GM12872 (cell line): ENCODE results near the gene ADPRHL1.

Source experiments
- TF ChIP-seq, protein P1 (sequence below): IDR thresholded peaks from 3 replicates; pipeline ENCODE4 v1.5.1; 2011; ENCODE audit warnings: low read depth, mild to moderate bottlenecking, low read length, moderate library complexity; ENCODE audit not compliant: insufficient read depth

ADPRHL1 gene

DNA sequence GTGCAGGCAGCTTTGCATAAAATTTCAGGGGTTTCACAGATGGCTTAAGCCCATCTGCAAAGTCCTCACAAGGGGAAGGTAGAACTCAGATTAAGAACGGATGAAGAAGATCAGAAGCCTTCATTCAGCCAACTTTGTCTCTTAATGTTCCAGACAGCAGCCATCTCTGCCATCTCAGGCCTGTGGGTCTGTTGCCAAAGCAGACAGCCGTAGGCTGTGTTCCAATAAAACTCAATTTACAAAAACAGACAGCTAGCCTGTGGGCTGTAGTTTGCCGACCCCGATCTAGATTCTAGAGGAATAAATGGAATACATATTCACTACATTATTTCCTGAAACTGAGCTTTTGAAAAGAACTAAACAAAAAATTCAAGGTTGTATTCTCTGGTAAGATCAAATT, 33.4 kb upstream of the ADPRHL1 start:
- TF ChIP-seq, protein P1, sequence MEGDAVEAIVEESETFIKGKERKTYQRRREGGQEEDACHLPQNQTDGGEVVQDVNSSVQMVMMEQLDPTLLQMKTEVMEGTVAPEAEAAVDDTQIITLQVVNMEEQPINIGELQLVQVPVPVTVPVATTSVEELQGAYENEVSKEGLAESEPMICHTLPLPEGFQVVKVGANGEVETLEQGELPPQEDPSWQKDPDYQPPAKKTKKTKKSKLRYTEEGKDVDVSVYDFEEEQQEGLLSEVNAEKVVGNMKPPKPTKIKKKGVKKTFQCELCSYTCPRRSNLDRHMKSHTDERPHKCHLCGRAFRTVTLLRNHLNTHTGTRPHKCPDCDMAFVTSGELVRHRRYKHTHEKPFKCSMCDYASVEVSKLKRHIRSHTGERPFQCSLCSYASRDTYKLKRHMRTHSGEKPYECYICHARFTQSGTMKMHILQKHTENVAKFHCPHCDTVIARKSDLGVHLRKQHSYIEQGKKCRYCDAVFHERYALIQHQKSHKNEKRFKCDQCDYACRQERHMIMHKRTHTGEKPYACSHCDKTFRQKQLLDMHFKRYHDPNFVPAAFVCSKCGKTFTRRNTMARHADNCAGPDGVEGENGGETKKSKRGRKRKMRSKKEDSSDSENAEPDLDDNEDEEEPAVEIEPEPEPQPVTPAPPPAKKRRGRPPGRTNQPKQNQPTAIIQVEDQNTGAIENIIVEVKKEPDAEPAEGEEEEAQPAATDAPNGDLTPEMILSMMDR, result no peak

DNA sequence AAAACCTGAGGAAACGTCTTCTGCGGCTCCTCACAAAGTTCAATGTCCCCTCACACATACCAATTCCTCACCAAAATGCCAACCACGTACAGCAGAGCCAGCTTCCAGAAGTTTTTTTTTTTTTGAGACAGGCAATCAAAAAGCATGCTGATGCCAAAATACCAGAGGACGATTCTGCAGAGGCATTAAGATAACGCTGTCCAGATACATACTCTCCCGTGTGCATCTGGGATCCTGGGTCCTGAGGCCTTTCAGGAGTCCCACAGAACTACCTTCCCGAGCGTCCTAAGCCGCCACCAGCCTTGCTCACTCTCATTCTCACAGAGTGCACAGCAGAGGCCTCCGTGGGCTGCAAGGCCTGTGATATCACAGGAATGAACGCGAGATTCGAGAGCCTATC, 32.3 kb upstream of the ADPRHL1 start:
- TF ChIP-seq, protein P1, result no peak

DNA sequence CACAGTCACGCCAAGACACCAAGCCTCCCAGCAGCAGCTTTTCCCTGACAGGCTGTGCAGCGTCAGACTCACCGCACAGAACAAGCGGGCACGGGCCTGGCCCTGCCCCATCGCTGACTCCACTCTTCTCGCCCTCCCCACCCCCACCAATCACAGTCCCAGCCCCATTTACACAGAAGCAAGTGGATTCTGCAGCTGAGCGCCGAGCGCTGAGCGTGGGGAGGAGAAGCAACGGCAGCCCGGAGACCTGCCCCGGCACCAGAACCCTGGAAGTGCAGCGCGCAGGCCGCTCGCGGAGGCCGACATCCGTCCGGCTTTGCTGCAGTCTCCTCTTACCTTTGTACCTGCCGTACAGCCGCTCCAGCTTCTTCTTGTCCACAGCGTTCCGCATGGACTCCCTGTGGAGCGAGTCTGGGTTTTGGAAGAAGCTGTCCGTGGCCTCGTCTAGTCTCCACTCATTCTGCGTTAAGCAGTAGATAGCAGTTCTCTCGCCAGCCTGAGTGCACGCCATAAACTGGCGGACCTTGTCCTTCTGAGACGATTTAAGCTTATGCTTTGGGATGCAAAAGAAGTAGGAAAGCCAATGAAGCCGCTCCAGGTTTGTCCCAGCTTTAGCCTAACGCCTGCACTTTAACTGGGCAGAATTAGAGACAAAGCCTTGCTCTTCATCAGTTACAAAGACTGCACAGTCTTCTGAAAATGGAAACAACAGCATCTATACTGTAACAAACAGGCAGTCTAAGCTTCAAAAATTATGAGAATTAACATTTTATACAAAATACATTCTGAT, 30.4 kb upstream of the ADPRHL1 start:
- TF ChIP-seq, protein P1, result no peak

DNA sequence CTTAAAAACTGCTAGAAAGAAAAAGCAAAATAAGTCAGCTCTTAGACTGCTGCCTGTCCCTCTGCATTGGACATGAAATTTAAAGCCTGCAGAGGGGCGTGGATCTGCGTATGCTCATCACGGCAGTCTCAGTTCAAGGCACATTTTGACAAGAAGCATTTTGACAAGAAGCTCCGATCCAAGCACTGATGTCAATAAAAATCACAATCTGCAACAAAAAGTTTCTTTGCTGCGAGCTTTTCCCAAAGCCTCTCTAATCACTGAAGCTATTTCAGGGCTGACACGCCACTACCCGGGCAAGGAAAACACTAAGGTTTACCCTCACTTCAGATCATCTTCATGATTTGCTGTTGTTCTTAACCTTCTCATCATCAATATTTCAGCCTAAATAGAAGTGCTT, 29.8 kb upstream of the ADPRHL1 start:
- TF ChIP-seq, protein P1, result no peak

DNA sequence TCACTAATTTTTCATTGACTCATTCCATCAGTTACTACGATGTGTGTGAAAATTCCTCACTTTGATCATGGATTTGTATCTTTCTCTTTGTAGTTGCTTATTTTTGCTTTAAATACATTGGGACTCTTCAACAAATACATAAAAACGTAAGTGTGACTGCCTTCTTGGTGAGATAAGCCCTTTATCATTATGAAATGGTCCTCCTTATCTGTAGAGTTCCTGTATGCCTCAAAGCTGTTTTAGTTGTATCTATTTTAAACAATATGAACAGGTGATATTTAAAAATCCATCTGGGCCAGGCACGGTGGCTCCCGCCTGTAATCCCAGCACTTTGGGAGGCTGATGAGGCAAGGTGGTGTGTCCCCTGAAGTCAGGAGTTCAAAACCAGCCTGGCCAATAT, 25.9 kb upstream of the ADPRHL1 start:
- TF ChIP-seq, protein P1, result no peak

DNA sequence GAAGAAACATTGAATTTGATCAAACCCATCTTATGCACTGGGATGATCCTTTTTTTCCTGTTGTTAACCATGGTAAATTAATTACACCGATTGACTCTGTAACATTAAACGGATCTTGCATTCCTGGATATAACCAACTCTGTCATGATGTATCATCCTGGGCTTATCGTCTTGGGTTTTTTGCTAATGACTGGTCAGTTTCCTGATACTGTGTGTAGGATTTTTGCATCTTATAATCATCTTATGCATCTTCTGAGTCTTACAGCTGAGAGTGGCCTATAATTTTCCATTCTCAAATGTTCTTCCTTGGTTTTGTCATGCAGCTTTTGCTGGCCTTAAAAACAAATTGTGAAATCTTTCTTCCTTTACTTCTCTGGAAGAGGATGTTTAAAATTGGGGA, 24.4 kb upstream of the ADPRHL1 start:
- TF ChIP-seq, protein P1, result no peak

DNA sequence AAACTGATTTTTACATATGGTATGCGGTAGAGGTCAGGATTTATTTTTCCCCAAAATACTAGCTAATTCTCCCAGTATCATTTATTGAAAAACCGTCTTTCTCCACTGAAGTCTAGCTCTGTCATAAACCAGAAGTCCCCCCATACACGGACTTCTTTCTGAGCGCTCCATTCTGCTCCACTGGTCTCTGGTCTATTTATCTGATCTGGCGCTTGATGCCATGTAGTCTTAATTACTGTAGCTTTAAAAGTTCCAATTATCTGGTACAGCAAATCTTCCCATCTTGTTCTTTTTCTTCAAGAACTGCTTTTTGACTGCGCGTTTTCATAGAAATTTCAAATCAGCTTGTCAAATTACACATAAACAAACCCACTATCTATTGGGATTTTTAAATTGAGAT, 23.5 kb upstream of the ADPRHL1 start:
- TF ChIP-seq, protein P1, result no peak
